Stimulated activated naive CD8-positive, alpha-beta T cell treated with anti-CD3 and anti-CD28 coated beads, Interleukin-15, amount 100 ng/mL, for 72 hours (primary cell): Measurements from ENCODE around the gene FARSA.
"Not testable (repeated sequence)": the region's sequence is repeated elsewhere in the genome, so short reads cannot be mapped to it uniquely, and the experiment has no call there.

Experiments
- ATAC-seq: fragments of 150-1000 bp; cut with Tn5 transposase; 2 replicates; pipeline ENCODE4 v1.10.0; 2021; ENCODE audit warnings: mild to moderate bottlenecking, moderate library complexity
- DNase-seq, 2 donors: peaks; one replicate each; pipeline ENCODE4 v3.0.0; 2021 to 2022
- H3K27ac Mint-ChIP-seq, 2 donors: one replicate each; pipeline ENCODE4 v1.8.0; 2022; ENCODE audit warnings: mild to moderate bottlenecking in 2 of 2, mixed read lengths in 2 of 2, moderate library complexity in 2 of 2
- H3K27me3 Mint-ChIP-seq: one replicate; pipeline ENCODE4 v1.8.0; 2022; ENCODE audit warnings: mixed read lengths
- H3K4me1 Mint-ChIP-seq: one replicate; pipeline ENCODE4 v1.8.0; 2022; ENCODE audit warnings: mild to moderate bottlenecking, mixed read lengths
- H3K4me3 Mint-ChIP-seq, 2 donors: one replicate each; pipeline ENCODE4 v1.8.0; 2022; ENCODE audit warnings: mild to moderate bottlenecking in 2 of 2, mixed read lengths in 2 of 2, moderate library complexity in 1 of 2
- H3K9me3 Mint-ChIP-seq, 2 donors: one replicate each; pipeline ENCODE4 v1.8.0; 2022; ENCODE audit warnings: mixed read lengths in 2 of 2

The FARSA gene

GRCh38 chr19:12933287-12934072 lies at the start of gene FARSA:
Gene FARSA (minus strand): TSS chr19:12933711. CDS start chr19:12933696, 15 bp downstream.
- H3K4me1 Mint-ChIP-seq, result peaks cover 65% of the 10 kb centered on the region

GRCh38 chr19:12983091-12983490 lies 49.6 kb upstream of the FARSA start:
- DNase-seq (no peak), ATAC-seq (no peak)
- Mint-ChIP-seq H3K4me1 (peaks cover under 1% of the 10 kb centered on the region), H3K27me3 (peaks cover 2% of the 10 kb centered on the region), H3K4me3 (no peak overlapping the region), H3K27ac (no peak overlapping the region), H3K9me3 (no peaks in the 10 kb centered on the region)

More at GRCh38 chr19:12933287-12934072, at the start of gene FARSA:
- H3K27me3 Mint-ChIP-seq, result no peaks in the 10 kb centered on the region
- peak within 1 kb of the TSS; percentile 91 to 95 for H3K4me3 Mint-ChIP-seq
- H3K27ac Mint-ChIP-seq, result peak within 1 kb of the TSS; percentile 94 to 98
- DNase-seq, result peak; percentile 82 to 87
- H3K9me3 Mint-ChIP-seq, result no peaks in the 10 kb centered on the region
- peak; percentile 74 for ATAC-seq

- ATAC-seq (no peak), DNase-seq (no peak)
- Mint-ChIP-seq H3K4me1 (peaks cover 5% of the 10 kb centered on the region), H3K9me3 (no peaks in the 10 kb centered on the region), H3K27ac (no peak overlapping the region), H3K27me3 (peaks cover 7% of the 10 kb centered on the region), H3K4me3 (no peak overlapping the region)
Observed at GRCh38 chr19:12982648-12983047, 49.1 kb upstream of the FARSA start.

GRCh38 chr19:12979974-12980373 lies 46.5 kb upstream of the FARSA start:
- DNase-seq (no peak), ATAC-seq (no peak)
- peaks cover 24% of the 10 kb centered on the region for H3K27me3 Mint-ChIP-seq
- no peaks in the 10 kb centered on the region for H3K9me3 Mint-ChIP-seq
- no peak overlapping the region for H3K4me3 Mint-ChIP-seq
- no peak overlapping the region for H3K27ac Mint-ChIP-seq
- H3K4me1 Mint-ChIP-seq, result peaks cover 7% of the 10 kb centered on the region

GRCh38 chr19:12976109-12976508 lies 42.6 kb upstream of the FARSA start:
- not testable (repeated sequence) for H3K4me1 Mint-ChIP-seq, H3K9me3 Mint-ChIP-seq, ATAC-seq, H3K4me3 Mint-ChIP-seq, H3K27ac Mint-ChIP-seq, DNase-seq
- peaks cover 33% of the 10 kb centered on the region for H3K27me3 Mint-ChIP-seq

GRCh38 chr19:12975221-12975741 lies 41.8 kb upstream of the FARSA start:
- H3K27ac Mint-ChIP-seq, result no peak overlapping the region
- H3K27me3 Mint-ChIP-seq, result peaks cover 33% of the 10 kb centered on the region
- H3K4me1 Mint-ChIP-seq, result peaks cover 12% of the 10 kb centered on the region
- no peak overlapping the region for H3K4me3 Mint-ChIP-seq
- DNase-seq (no peak), ATAC-seq (no peak)
- H3K9me3 Mint-ChIP-seq, result no peaks in the 10 kb centered on the region

- Mint-ChIP-seq H3K27me3 (peaks cover 33% of the 10 kb centered on the region), H3K4me3 (no peak overlapping the region), H3K27ac (peak overlapping the region in 1 of 2 donors; percentile 80), H3K9me3 (no peaks in the 10 kb centered on the region), H3K4me1 (peaks cover 19% of the 10 kb centered on the region)
- ATAC-seq (no peak), DNase-seq (no peak)
Observed at GRCh38 chr19:12974301-12975220, 41.0 kb upstream of the FARSA start.

- no peak overlapping the region for H3K4me3 Mint-ChIP-seq
- no peaks in the 10 kb centered on the region for H3K9me3 Mint-ChIP-seq
- DNase-seq (no peak), ATAC-seq (no peak)
- H3K27me3 Mint-ChIP-seq, result peaks cover 33% of the 10 kb centered on the region
- H3K4me1 Mint-ChIP-seq, result peaks cover 20% of the 10 kb centered on the region
- H3K27ac Mint-ChIP-seq, result no peak overlapping the region
Observed at GRCh38 chr19:12973236-12973635, 39.7 kb upstream of the FARSA start.

- H3K27ac Mint-ChIP-seq, result no peak overlapping the region
- peaks cover 20% of the 10 kb centered on the region for H3K4me1 Mint-ChIP-seq
- no peaks in the 10 kb centered on the region for H3K9me3 Mint-ChIP-seq
- no peak overlapping the region for H3K4me3 Mint-ChIP-seq
- no peak for ATAC-seq
- peaks cover 12% of the 10 kb centered on the region for H3K27me3 Mint-ChIP-seq
- no peak for DNase-seq
Observed at GRCh38 chr19:12970070-12970820, 36.7 kb upstream of the FARSA start.

- peaks cover 4% of the 10 kb centered on the region for H3K27me3 Mint-ChIP-seq
- no peaks in the 10 kb centered on the region for H3K9me3 Mint-ChIP-seq
- ATAC-seq (no peak), DNase-seq (no peak)
- no peak within 1 kb of the TSS for H3K27ac Mint-ChIP-seq
- H3K4me1 Mint-ChIP-seq, result peaks cover 26% of the 10 kb centered on the region
- H3K4me3 Mint-ChIP-seq, result no peak within 1 kb of the TSS
Observed at GRCh38 chr19:12969292-12969988, 35.9 kb upstream of the FARSA start, which contains the start of gene DAND5. Gene DAND5 (plus strand): TSS chr19:12969576. CDS start chr19:12969661, 85 bp downstream.

- no peaks in the 10 kb centered on the region for H3K9me3 Mint-ChIP-seq
- H3K4me3 Mint-ChIP-seq, result no peak overlapping the region
- no peak overlapping the region for H3K27ac Mint-ChIP-seq
- no peaks in the 10 kb centered on the region for H3K27me3 Mint-ChIP-seq
- no peak for ATAC-seq
- H3K4me1 Mint-ChIP-seq, result peaks cover 26% of the 10 kb centered on the region
- no peak for DNase-seq
Observed at GRCh38 chr19:12967907-12968306, 34.4 kb upstream of the FARSA start.

GRCh38 chr19:12965812-12966135 lies 32.3 kb upstream of the FARSA start:
- no peaks in the 10 kb centered on the region for H3K9me3 Mint-ChIP-seq
- no peak overlapping the region for H3K27ac Mint-ChIP-seq
- ATAC-seq (no peak), DNase-seq (no peak)
- no peaks in the 10 kb centered on the region for H3K27me3 Mint-ChIP-seq
- peak overlapping the region; percentile 91 to 97 for H3K4me3 Mint-ChIP-seq
- H3K4me1 Mint-ChIP-seq, result peaks cover 26% of the 10 kb centered on the region

- peak overlapping the region; percentile 83 to 85 for H3K27ac Mint-ChIP-seq
- no peaks in the 10 kb centered on the region for H3K9me3 Mint-ChIP-seq
- H3K27me3 Mint-ChIP-seq, result no peaks in the 10 kb centered on the region
- peak overlapping the region; percentile 91 to 97 for H3K4me3 Mint-ChIP-seq
- DNase-seq, result peak; percentile 87 to 90
- ATAC-seq, result peak; percentile 97
- peaks cover 21% of the 10 kb centered on the region for H3K4me1 Mint-ChIP-seq
Observed at GRCh38 chr19:12965017-12965811, 31.7 kb upstream of the FARSA start.

- no peak for ATAC-seq
- peaks cover 19% of the 10 kb centered on the region for H3K4me1 Mint-ChIP-seq
- H3K4me3 Mint-ChIP-seq, result no peak overlapping the region
Observed at GRCh38 chr19:12959481-12959880, 26.0 kb upstream of the FARSA start.

More at GRCh38 chr19:12959481-12959880, 26.0 kb upstream of the FARSA start:
- no peak for DNase-seq
- Mint-ChIP-seq H3K9me3 (no peaks in the 10 kb centered on the region), H3K27ac (no peak overlapping the region), H3K27me3 (no peaks in the 10 kb centered on the region)
